NCI-H2171 (cell line): Measurements from ENCODE around the gene PAQR7.

Source experiments
- DNase-seq: peaks from one replicate; lab custom pipeline; 2025; lab: John Stamatoyannopoulos, UW

The PAQR7 gene, protein sequence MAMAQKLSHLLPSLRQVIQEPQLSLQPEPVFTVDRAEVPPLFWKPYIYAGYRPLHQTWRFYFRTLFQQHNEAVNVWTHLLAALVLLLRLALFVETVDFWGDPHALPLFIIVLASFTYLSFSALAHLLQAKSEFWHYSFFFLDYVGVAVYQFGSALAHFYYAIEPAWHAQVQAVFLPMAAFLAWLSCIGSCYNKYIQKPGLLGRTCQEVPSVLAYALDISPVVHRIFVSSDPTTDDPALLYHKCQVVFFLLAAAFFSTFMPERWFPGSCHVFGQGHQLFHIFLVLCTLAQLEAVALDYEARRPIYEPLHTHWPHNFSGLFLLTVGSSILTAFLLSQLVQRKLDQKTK

DNA sequence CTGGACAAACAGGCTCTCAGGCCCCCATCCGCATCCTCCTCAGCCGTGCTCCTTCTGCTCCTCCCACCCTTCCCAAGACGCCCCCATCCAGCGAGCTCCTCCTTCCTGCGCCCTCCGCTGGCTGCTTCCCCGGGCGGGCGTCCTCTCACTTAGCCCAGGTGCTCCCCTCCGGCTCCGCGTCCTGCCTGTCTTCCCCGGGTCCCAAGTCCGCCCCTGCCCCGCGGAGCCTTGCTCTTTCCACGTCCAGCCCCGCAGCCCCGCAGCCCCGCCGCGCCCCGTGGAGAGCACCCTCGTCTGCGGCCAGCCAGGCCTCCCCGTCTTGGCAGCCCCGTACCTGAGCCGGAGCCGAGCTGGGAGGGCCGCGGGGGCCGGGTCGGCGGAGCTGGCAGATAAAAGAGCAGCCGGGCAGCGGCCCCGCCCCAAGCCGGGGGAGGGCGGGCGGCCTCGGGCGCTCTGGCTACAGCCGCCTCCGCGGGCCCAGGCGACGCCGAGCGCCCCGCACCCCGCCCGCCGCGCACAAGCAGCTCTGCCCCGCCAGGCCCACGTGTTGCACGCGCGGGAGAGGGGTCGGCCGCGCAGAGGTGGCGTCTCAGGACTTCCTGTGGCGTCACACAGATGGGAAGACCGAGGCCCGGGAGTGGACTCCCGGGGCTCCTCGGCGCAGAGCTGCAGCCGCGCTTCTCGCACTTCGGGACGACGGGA is at the start of gene PAQR7:
Gene PAQR7, minus strand, starts transcription at position 555 of the 702 bp plus-strand sequence. CDS start 11,869 bp downstream, outside the sequence.
- DNase-seq = peak; percentile 29

- DNase-seq = no peak
Measured at GRCh38 chr1:25924454-25924853, 48.9 kb upstream of the PAQR7 start.

- no peak for DNase-seq
Measured at GRCh38 chr1:25922971-25923552, 47.6 kb upstream of the PAQR7 start.

- no peak for DNase-seq
Measured at GRCh38 chr1:25922056-25922970, 46.8 kb upstream of the PAQR7 start.

- no peak for DNase-seq
Measured at GRCh38 chr1:25918615-25919014, 43.1 kb upstream of the PAQR7 start.

DNA sequence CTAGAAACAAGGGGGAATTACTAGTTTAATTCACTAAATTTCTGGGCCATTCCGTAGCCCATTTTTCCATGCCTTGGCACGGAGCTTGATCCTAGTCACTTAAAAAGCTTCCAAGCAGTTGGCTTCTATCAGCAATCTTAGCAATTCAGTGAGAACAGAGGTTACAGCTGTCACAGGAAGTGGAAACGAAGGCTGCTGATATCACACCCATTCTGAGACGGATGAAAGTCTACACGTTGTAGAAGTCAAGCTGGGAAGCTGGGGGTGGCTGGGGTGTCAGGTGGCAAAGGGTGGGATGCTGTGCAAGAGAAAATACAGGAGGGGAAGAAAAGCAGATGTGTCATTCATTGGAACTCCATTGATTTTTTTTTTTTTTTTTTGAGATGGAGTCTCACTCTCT is 42.5 kb upstream of the PAQR7 start:
- peak; percentile 54 for DNase-seq

DNA sequence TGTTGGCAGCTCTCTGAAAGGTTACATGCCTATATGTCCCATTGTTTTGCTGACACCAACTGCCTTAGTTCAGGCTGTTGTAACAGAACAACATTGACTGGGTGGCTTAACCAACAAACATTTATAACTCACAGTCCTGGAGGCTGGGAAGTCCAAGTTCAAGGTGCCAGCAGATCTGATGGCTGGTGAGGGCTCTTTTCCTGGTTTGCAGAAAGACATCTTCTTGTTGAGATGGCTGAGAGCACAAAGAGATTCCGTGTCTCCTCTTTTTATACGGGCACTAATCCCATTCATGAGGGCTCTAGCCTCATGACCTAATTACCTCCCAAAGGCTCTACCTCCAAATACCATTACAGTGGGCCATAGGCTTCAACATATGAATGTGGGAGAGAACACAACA is 41.0 kb upstream of the PAQR7 start:
- DNase-seq = no peak

- DNase-seq = no peak
Measured at GRCh38 chr1:25914074-25914995, 38.8 kb upstream of the PAQR7 start.

DNA sequence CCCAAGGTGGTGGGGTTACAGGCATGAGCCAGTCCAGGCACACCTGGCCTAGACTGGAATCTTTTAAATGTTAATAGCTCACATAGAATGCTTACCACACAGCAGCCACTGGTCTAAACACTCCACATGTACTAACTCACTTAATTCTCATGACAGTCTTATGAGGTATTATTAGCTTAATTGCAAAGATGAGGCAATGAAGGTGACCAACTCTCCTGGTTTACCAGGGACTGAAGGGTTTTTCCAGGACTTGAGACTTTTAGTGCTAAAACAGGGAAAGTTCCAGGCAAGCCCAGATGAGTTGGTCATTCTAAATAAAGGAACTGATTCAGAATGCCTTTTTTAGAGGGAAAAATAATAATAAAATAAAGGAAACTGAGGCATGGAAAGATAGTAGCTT is 37.7 kb upstream of the PAQR7 start:
- no peak for DNase-seq

DNA sequence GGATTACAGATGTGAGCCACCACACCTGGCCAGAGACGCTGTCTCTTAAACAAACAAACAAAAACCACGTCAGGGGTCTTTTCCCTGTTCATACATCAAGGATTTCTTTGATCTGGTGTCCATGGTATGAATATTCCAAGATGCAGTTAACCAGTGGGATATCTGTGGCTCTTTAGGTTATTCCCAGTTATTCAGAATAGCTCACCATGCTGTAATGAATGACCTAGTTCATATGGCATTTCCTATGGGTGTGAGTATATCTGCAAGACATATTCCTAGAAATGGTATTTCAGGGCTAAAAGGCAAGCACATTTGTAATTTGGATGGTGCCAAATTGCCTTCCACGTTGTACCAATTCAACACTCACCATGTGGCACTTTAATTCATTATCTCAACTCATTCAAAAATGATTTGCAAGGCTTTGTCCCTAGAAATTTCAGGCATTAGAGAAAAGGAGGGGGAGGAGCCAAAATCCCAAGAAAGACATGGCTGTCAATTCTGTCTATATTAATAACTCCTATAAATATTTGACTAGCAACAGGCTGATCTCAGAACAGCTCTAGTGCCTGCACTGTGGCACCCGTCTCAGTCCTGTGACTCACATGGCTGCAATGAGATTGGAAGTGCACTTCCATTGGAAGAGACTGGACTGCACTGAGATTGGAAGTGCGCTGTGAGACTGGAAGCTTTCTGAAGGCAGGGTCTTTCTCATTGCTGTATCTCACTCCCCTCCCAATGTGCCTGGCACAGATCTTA is 36.7 kb upstream of the PAQR7 start:
- no peak for DNase-seq

DNA sequence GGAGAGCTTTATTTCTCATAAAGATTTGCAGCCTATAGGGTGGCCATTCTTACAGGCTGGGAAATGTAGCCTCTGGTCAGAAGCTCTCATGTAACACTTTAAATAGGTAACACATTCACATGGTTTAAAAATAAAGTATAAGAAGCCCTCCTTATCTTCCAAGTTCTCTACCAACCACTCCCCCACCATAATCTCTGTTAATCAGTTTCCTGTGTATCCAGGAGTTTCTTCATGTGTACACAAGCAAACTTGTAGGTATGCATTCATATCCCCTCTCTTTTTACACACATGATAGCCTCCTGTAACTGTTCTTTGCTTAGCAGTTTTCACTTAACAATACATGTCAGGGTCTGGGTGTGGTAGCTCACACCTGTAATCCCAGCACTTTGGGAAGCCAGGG is 35.7 kb upstream of the PAQR7 start:
- no peak for DNase-seq

GRCh38 chr1:25909040-25909439 is 33.5 kb upstream of the PAQR7 start:
- DNase-seq = no peak

- DNase-seq = no peak
Measured at GRCh38 chr1:25908161-25908560, 32.7 kb upstream of the PAQR7 start.

GRCh38 chr1:25907601-25908000 is 32.1 kb upstream of the PAQR7 start:
- no peak for DNase-seq

- peak; percentile 85 for DNase-seq
Measured at GRCh38 chr1:25906644-25907300, 31.3 kb upstream of the PAQR7 start.

DNA sequence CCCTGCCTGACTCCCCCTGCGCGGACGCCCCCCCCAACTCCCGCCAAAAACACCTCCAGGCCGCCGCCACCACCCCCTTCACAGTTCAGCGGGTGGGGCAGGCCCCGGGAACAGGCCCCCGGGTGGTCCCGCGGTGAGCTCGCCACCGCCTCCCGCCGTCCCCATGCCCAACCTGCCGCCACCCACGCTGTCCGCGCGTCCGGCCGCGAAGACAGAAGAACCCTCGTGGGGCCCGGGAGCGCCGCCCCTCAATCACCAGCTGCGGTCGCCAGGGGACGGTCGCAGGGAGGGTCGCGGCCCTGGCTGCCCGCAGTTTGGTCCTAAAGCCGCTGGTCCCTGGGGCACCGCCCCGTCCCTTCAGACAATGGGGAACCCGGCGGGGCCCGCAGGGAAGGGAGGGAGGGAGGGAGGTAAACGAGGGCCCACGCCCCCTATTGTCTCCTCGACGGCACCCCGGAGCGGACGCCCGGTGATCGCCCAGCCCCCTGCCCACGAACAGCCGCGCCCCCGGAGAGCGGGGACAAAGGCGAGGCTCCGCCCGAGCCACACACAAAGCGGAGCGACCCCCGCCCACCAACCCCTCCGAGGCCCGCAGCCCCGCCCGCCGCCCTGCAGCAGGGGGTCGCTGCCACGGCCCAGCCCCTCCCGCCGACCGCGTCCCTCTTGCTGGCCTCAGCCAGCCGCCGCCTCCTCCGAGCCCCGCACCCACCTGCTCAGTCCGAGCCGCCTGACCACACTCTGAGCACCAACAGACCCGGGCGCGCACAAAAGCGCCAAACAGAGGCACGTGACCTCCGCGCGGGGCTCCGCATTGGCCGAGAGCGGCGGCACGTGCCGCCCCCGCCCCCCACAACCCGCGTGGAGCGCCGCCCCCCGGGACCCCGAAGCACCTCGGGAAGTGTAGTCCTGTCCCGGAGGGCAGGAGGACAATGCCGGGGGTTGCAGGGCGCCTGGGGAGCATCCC is 30.5 kb upstream of the PAQR7 start, which contains the start of gene STMN1:
Gene STMN1, minus strand, starts transcription at position 740 of the 964 bp plus-strand sequence. CDS start 1,743 bp downstream, outside the sequence.
- DNase-seq = peak; percentile 96

GRCh38 chr1:25904943-25905679 is 29.6 kb upstream of the PAQR7 start:
- peak; percentile 96 for DNase-seq

GRCh38 chr1:25903986-25904385 is 28.5 kb upstream of the PAQR7 start:
- DNase-seq = no peak
